Neural crest cell (in vitro differentiated cells): Measurements from ENCODE around the gene ZNF324B. TPM values are rescaled to one million over a fixed set of nuclear protein-coding genes. Genes with fewer than 3 reads are reported as not detected.

ENCODE experiments used
- DNase-seq: peaks from one replicate; pipeline ENCODE4 v3.0.0; 2021; ENCODE audit warnings: low read depth, mixed read lengths, low spot score
- H3K27ac Mint-ChIP-seq: one replicate; pipeline ENCODE4 v1.8.0; 2021; ENCODE audit warnings: mild to moderate bottlenecking, mixed read lengths; ENCODE audit not compliant: unreplicated experiment
- H3K27me3 Mint-ChIP-seq: 2 replicates; pipeline ENCODE4 v1.8.0; 2021; ENCODE audit warnings: low read depth, mild to moderate bottlenecking, mixed read lengths
- H3K36me3 Mint-ChIP-seq: 2 replicates; pipeline ENCODE4 v1.8.0; 2021; ENCODE audit warnings: low read depth, mild to moderate bottlenecking, mixed read lengths
- H3K4me1 Mint-ChIP-seq: 2 replicates; pipeline ENCODE4 v1.8.0; 2021; ENCODE audit warnings: mixed read lengths
- H3K4me3 Mint-ChIP-seq: one replicate; pipeline ENCODE4 v1.8.0; 2021; ENCODE audit warnings: mild to moderate bottlenecking, mixed read lengths
- H3K9me3 Mint-ChIP-seq: 2 replicates; pipeline ENCODE4 v1.8.0; 2021; ENCODE audit warnings: mixed read lengths
- total RNA-seq: library from RNA; stranded (reverse); gene quantifications from 2 replicates; pipeline ENCODE4 v1.2.1, GENCODE V29; 2021
- TF ChIP-seq, protein P1 (sequence below): fragments of 200-600 bp; sonication (generic); conservative IDR thresholded peaks from 2 replicates; pipeline ENCODE4 v1.5.0; 2021; ENCODE audit warnings: antibody characterized with exemption, mild to moderate bottlenecking

ZNF324B gene
- total RNA-seq, 1 donor from 2014 or later: 14.8 TPM

GRCh38 chr19:58471736-58472135 is 20.3 kb downstream of the ZNF324B start:
- Mint-ChIP-seq H3K4me1 (peaks cover 34% of the 10 kb centered on the region), H3K36me3 (no peaks in the 10 kb centered on the region), H3K4me3 (no peak overlapping the region), H3K27ac (no peak overlapping the region), H3K9me3 (no peaks in the 10 kb centered on the region), H3K27me3 (peaks cover 6% of the 10 kb centered on the region)
- no peak for DNase-seq
- TF ChIP-seq, protein P1, sequence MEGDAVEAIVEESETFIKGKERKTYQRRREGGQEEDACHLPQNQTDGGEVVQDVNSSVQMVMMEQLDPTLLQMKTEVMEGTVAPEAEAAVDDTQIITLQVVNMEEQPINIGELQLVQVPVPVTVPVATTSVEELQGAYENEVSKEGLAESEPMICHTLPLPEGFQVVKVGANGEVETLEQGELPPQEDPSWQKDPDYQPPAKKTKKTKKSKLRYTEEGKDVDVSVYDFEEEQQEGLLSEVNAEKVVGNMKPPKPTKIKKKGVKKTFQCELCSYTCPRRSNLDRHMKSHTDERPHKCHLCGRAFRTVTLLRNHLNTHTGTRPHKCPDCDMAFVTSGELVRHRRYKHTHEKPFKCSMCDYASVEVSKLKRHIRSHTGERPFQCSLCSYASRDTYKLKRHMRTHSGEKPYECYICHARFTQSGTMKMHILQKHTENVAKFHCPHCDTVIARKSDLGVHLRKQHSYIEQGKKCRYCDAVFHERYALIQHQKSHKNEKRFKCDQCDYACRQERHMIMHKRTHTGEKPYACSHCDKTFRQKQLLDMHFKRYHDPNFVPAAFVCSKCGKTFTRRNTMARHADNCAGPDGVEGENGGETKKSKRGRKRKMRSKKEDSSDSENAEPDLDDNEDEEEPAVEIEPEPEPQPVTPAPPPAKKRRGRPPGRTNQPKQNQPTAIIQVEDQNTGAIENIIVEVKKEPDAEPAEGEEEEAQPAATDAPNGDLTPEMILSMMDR: no peak

- Mint-ChIP-seq H3K27ac (peak overlapping the region; percentile 67), H3K9me3 (no peaks in the 10 kb centered on the region), H3K27me3 (peaks cover 7% of the 10 kb centered on the region), H3K4me1 (peaks cover 25% of the 10 kb centered on the region), H3K4me3 (peak overlapping the region; percentile 96), H3K36me3 (no peaks in the 10 kb centered on the region)
- TF ChIP-seq, protein P1: no peak
- no peak for DNase-seq
Observed at GRCh38 chr19:58473775-58474174, 22.4 kb downstream of the ZNF324B start.

- peak overlapping the region; percentile 96 for H3K4me3 Mint-ChIP-seq
- H3K27ac Mint-ChIP-seq: no peak overlapping the region
- peaks cover 25% of the 10 kb centered on the region for H3K4me1 Mint-ChIP-seq
- H3K36me3 Mint-ChIP-seq: no peaks in the 10 kb centered on the region
- TF ChIP-seq, protein P1: no peak
- no peaks in the 10 kb centered on the region for H3K9me3 Mint-ChIP-seq
- DNase-seq: no peak
- H3K27me3 Mint-ChIP-seq: peaks cover 7% of the 10 kb centered on the region
Observed at GRCh38 chr19:58474291-58474996, 23.0 kb downstream of the ZNF324B start.

DNA sequence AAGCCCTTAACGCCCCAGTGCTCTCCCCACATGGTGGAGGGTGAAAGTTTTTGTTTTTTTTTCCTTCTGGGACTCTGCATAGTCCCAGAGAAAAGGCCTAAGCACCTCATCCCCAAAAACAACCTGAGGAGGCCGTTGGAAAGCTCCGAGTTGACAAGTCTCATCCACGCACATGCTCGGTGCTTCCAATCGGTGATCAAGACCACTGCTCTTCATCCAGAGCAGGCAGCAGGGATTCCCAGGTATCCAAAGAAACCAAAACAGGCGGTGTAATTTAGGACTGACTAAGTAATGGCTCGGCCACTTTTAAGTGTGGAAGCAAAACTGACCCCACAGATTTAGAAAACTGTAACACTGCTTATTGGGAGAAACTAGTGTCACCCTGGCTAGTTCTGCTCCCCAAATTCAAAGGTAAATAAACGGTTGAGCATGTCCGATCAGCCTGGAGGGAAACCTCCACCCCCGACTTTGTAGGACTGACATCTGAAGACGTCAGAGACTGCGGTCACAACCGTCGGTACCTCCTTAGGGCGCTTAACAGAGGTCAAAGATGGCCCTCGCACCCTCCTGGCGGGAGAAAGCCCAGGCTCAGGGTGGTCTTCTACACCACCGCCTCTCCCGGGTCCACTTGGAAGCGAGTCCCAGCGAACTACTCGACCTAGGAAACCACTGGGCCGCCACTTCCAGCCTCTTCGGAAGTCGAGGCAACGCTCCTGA is 23.7 kb downstream of the ZNF324B start:
- H3K4me1 Mint-ChIP-seq: peaks cover 25% of the 10 kb centered on the region
- peak overlapping the region; percentile 99 for H3K27ac Mint-ChIP-seq
- TF ChIP-seq, protein P1: no peak
- DNase-seq: no peak
- no peaks in the 10 kb centered on the region for H3K9me3 Mint-ChIP-seq
- peak overlapping the region; percentile 96 for H3K4me3 Mint-ChIP-seq
- no peaks in the 10 kb centered on the region for H3K36me3 Mint-ChIP-seq
- peaks cover 7% of the 10 kb centered on the region for H3K27me3 Mint-ChIP-seq

- DNase-seq: peak; percentile 92
- H3K27me3 Mint-ChIP-seq: peaks cover 7% of the 10 kb centered on the region
- TF ChIP-seq, protein P1: no peak
- no peaks in the 10 kb centered on the region for H3K9me3 Mint-ChIP-seq
- peaks cover 25% of the 10 kb centered on the region for H3K4me1 Mint-ChIP-seq
- no peaks in the 10 kb centered on the region for H3K36me3 Mint-ChIP-seq
- peak within 1 kb of the TSS; percentile 96 for H3K4me3 Mint-ChIP-seq
- H3K27ac Mint-ChIP-seq: peak within 1 kb of the TSS; percentile 99
Observed at GRCh38 chr19:58475714-58476497, 24.5 kb downstream of the ZNF324B start, which contains the start of gene ZNF446. ZNF446 (plus strand) TSS chr19:58476352; CDS start chr19:58477219, 867 bp downstream.
